SU-DHL-6 (cell line): ENCODE data around the gene FAM131B.

Experiments
- H2AFZ ChIP-seq: fragments of 200-600 bp; sonication (generic); 2 replicates; pipeline ENCODE4 v1.6.1; 2014; ENCODE audit warnings: low read depth, mild to moderate bottlenecking, moderate library complexity, mixed read lengths, antibody characterized with exemption, low read length; ENCODE audit not compliant: severe bottlenecking
- H3F3A ChIP-seq: fragments of 200-600 bp; shearing (Covaris generic); 2 replicates; pipeline ENCODE4 v1.6.0; 2016; ENCODE audit warnings: antibody characterized with exemption, mild to moderate bottlenecking; ENCODE audit not compliant: insufficient read depth
- H3K27ac ChIP-seq: fragments of 200-600 bp; sonication (generic); 2 replicates; pipeline ENCODE4 v1.5.1; 2016; ENCODE audit warnings: low read depth, mild to moderate bottlenecking, low read length, moderate library complexity, mixed read lengths
- H3K27me3 ChIP-seq: fragments of 200-600 bp; sonication (generic), shearing (Covaris generic); 2 replicates; pipeline ENCODE4 v1.6.0; 2014; ENCODE audit warnings: mild to moderate bottlenecking, low read length
- H3K36me3 ChIP-seq: fragments of 200-600 bp; sonication (generic); 2 replicates; pipeline ENCODE4 v1.6.1; 2014; ENCODE audit warnings: mild to moderate bottlenecking, low read length, mixed read lengths
- H3K4me2 ChIP-seq: fragments of 300-600, 200-600 bp; shearing (Covaris generic), sonication (generic); 2 replicates; pipeline ENCODE4 v1.6.0; 2014; ENCODE audit warnings: low read length, low read depth, mild to moderate bottlenecking; ENCODE audit not compliant: poor library complexity, severe bottlenecking
- H3K4me3 ChIP-seq: fragments of 200-600 bp; sonication (generic); 2 replicates; pipeline ENCODE4 v1.5.1; 2014; ENCODE audit warnings: antibody characterized with exemption, low read length, mild to moderate bottlenecking, mixed read lengths; ENCODE audit not compliant: insufficient read depth, poor library complexity, severe bottlenecking
- H3K79me2 ChIP-seq: fragments of 200-600 bp; sonication (generic); 2 replicates; pipeline ENCODE4 v1.6.1; 2014; ENCODE audit warnings: mild to moderate bottlenecking, low read length, moderate library complexity; ENCODE audit not compliant: insufficient read depth
- H3K9ac ChIP-seq: fragments of 200-600 bp; sonication (generic); 2 replicates; pipeline ENCODE4 v1.7.0; 2014; ENCODE audit warnings: mild to moderate bottlenecking, low read length
- H3K9me2 ChIP-seq: fragments of 200-600 bp; sonication (generic); replicated peaks from 2 replicates; pipeline ENCODE4 v1.6.1; 2014; ENCODE audit warnings: low read length; ENCODE audit not compliant: insufficient read depth
- H3K9me3 ChIP-seq: fragments of 200-600 bp; sonication (generic); 2 replicates; pipeline ENCODE4 v1.6.1; 2014; ENCODE audit warnings: low read length, mixed read lengths; ENCODE audit not compliant: insufficient read depth
- H4K20me1 ChIP-seq: fragments of 200-600 bp; sonication (generic); 2 replicates; pipeline ENCODE4 v1.6.1; 2014; ENCODE audit warnings: low read depth, mild to moderate bottlenecking, antibody characterized with exemption, low read length, moderate library complexity, mixed read lengths
- CTCF ChIP-seq: fragments of 200-600 bp; sonication (generic); IDR thresholded peaks from one replicate; pipeline ENCODE4 v1.5.1; 2017; ENCODE audit warnings: antibody characterized with exemption, mild to moderate bottlenecking, low read length, moderate library complexity; ENCODE audit not compliant: insufficient read depth, poor library complexity, severe bottlenecking
- EZH2phosphoT487 ChIP-seq: fragments of 200-600 bp; sonication (generic), shearing (Covaris generic); conservative IDR thresholded peaks from 2 replicates; pipeline ENCODE4 v1.6.1; 2018; ENCODE audit warnings: mild to moderate bottlenecking, antibody characterized with exemption, low read length, moderate library complexity, mixed read lengths

The FAM131B gene

GRCh38 chr7:143399642-143400041 is 37.1 kb upstream of the FAM131B start:
- Histone ChIP-seq H3K79me2 (no peaks in the 10 kb centered on the region), H3K9ac (no peak overlapping the region), H3K27ac (no peak overlapping the region), H3K9me2 (no peaks in the 10 kb centered on the region), H3K36me3 (no peaks in the 10 kb centered on the region), H3K4me3 (no peak overlapping the region), H3K27me3 (no peaks in the 10 kb centered on the region), H4K20me1 (no peaks in the 10 kb centered on the region), H3K9me3 (no peaks in the 10 kb centered on the region), H2AFZ (no peak overlapping the region), H3K4me2 (no peak overlapping the region), H3F3A (no peaks in the 10 kb centered on the region)
- TF ChIP-seq CTCF (no peak), EZH2phosphoT487 (no peak)

GRCh38 chr7:143399151-143399550 is 36.6 kb upstream of the FAM131B start:
- Histone ChIP-seq H3K27me3 (no peaks in the 10 kb centered on the region), H3F3A (no peaks in the 10 kb centered on the region), H4K20me1 (no peaks in the 10 kb centered on the region), H3K9ac (no peak overlapping the region), H3K4me2 (no peak overlapping the region), H3K4me3 (no peak overlapping the region), H3K9me3 (no peaks in the 10 kb centered on the region), H3K79me2 (no peaks in the 10 kb centered on the region), H3K9me2 (no peaks in the 10 kb centered on the region), H3K36me3 (no peaks in the 10 kb centered on the region), H2AFZ (no peak overlapping the region), H3K27ac (no peak overlapping the region)
- TF ChIP-seq EZH2phosphoT487 (no peak), CTCF (no peak)

- H3K4me2 ChIP-seq: no peak overlapping the region
- H3K4me3 ChIP-seq: no peak overlapping the region
- no peak overlapping the region for H3K27ac ChIP-seq
- no peaks in the 10 kb centered on the region for H3K79me2 ChIP-seq
- H3K9me2 ChIP-seq: no peaks in the 10 kb centered on the region
- H3K9ac ChIP-seq: no peak overlapping the region
- H3K9me3 ChIP-seq: no peaks in the 10 kb centered on the region
- no peaks in the 10 kb centered on the region for H4K20me1 ChIP-seq
- H3K27me3 ChIP-seq: no peaks in the 10 kb centered on the region
- no peaks in the 10 kb centered on the region for H3F3A ChIP-seq
- no peak overlapping the region for H2AFZ ChIP-seq
- no peak for TF ChIP-seq EZH2phosphoT487
- no peak for TF ChIP-seq CTCF
- H3K36me3 ChIP-seq: no peaks in the 10 kb centered on the region
Measured at GRCh38 chr7:143398616-143399015, 36.1 kb upstream of the FAM131B start.
